Smooth muscle cell (in vitro differentiated cells): ENCODE measurements around the gene YWHAQ. TPM values are rescaled to one million over a fixed set of nuclear protein-coding genes. Genes with fewer than 3 reads are reported as not detected.

Experiments used
- DNase-seq: peaks from one replicate; lab custom pipeline; 2025; ENCODE audit not compliant: unreplicated experiment; lab: John Stamatoyannopoulos, UW
- H2AFZ ChIP-seq: fragments of 200-600 bp; sonication (generic); 2 replicates; pipeline ENCODE4 v1.6.0; 2016; ENCODE audit warnings: antibody characterized with exemption, low read depth, mild to moderate bottlenecking
- H3F3A ChIP-seq: fragments of 200-600 bp; sonication (generic); 2 replicates; pipeline ENCODE4 v1.6.0; 2017; ENCODE audit warnings: antibody characterized with exemption, low read depth
- H3K27ac ChIP-seq: fragments of 200-600 bp; sonication (generic); 2 replicates; pipeline ENCODE4 v1.5.1; 2016; ENCODE audit warnings: low read depth, mild to moderate bottlenecking
- H3K27me3 ChIP-seq: fragments of 200-600 bp; sonication (generic); 2 replicates; pipeline ENCODE4 v1.6.1; 2016; ENCODE audit warnings: low read depth, mild to moderate bottlenecking
- H3K36me3 ChIP-seq: fragments of 200-600 bp; sonication (generic); 2 replicates; pipeline ENCODE4 v1.5.1; 2016; ENCODE audit warnings: low read depth
- H3K4me1 ChIP-seq: fragments of 200-600 bp; sonication (generic); 2 replicates; pipeline ENCODE4 v1.5.1; 2016; ENCODE audit warnings: low read depth
- H3K4me2 ChIP-seq: fragments of 200-600 bp; sonication (generic); 2 replicates; pipeline ENCODE4 v1.6.0; 2016; ENCODE audit warnings: mild to moderate bottlenecking
- H3K4me3 ChIP-seq: fragments of 200-600 bp; sonication (generic); 2 replicates; pipeline ENCODE4 v1.5.1; 2016; ENCODE audit warnings: mild to moderate bottlenecking
- H3K79me2 ChIP-seq: fragments of 200-600 bp; sonication (generic); 2 replicates; pipeline ENCODE4 v1.6.0; 2016; ENCODE audit warnings: low read depth, mild to moderate bottlenecking
- H3K9ac ChIP-seq: fragments of 200-600 bp; sonication (generic); 2 replicates; pipeline ENCODE4 v1.6.0; 2016; ENCODE audit warnings: low read depth
- H3K9me3 ChIP-seq: fragments of 200-600 bp; sonication (generic); replicated peaks from 2 replicates; pipeline ENCODE4 v1.5.1; 2016; ENCODE audit warnings: low read depth
- H4K20me1 ChIP-seq: fragments of 200-600 bp; sonication (generic); 2 replicates; pipeline ENCODE4 v1.6.0; 2016; ENCODE audit warnings: low read depth
- CTCF ChIP-seq: fragments of 200-600 bp; sonication (generic); IDR thresholded peaks from 2 replicates; pipeline ENCODE4 v1.5.1; 2017; ENCODE audit warnings: borderline replicate concordance, mild to moderate bottlenecking, antibody characterized with exemption; ENCODE audit not compliant: insufficient read depth, poor library complexity, severe bottlenecking
- WGBS: methylation state at CpG from one replicate; pipeline ENCODE4 v1.1.7; 2016; ENCODE audit warnings: low lambda C conversion rate; 5-methylcytosine and 5-hydroxymethylcytosine counted together
- polyA plus RNA-seq: library from polyadenylated mRNA; unstranded; fragments of >200 nt; fragmentation: Nextera tagmentation; extraction: Ambion mirVana; gene quantifications from 2 replicates; pipeline ENCODE4 v1.2.1, GENCODE V29; 2016
- total RNA-seq: library from RNA; depleted of rRNA; stranded (reverse); fragments of >200 nt; gene quantifications from 2 replicates; pipeline ENCODE4 v1.2.3, GENCODE V29; 2014

YWHAQ gene
- total and polyA plus RNA-seq, 2 experiments from 2014 or later: 300 to 417 TPM

DNA sequence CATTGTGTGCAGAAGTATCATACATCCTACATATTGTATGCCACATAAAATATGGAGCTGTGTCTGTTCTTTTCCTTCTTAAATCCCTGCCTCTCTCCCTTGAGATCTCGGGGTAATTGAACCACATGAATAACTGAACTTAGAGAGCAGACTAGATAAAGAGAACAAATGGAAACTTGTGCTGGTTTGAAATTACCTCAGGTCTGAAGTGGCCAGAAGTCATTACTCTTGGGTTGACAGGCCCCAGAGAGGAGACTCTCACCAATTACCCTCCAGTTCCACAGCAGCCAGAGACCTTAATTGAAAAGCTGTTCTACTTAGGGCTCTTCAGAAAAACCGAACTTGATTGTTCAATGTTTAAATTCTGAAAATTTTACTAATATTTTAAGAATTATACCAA, 70.2 kb downstream of the YWHAQ start:
- no peak overlapping the region for H3K4me2 ChIP-seq
- no peak overlapping the region for H3K9ac ChIP-seq
- TF ChIP-seq CTCF: no peak
- no peak for DNase-seq
- H3K27ac ChIP-seq: no peak overlapping the region
- H3K4me1 ChIP-seq: peaks cover 4% of the 10 kb centered on the region
- no peaks in the 10 kb centered on the region for H3K9me3 ChIP-seq
- H3K79me2 ChIP-seq: peaks cover 9% of the 10 kb centered on the region
- no peaks in the 10 kb centered on the region for H3K36me3 ChIP-seq
- 77% methylated on average over 2 of the region's 2 CpGs for WGBS
- no peak overlapping the region for H2AFZ ChIP-seq
- H4K20me1 ChIP-seq: no peaks in the 10 kb centered on the region
- no peaks in the 10 kb centered on the region for H3K27me3 ChIP-seq
- H3K4me3 ChIP-seq: no peak overlapping the region
- H3F3A ChIP-seq: no peaks in the 10 kb centered on the region

- H3K9ac ChIP-seq: no peak overlapping the region
- DNase-seq: no peak
- H3F3A ChIP-seq: peaks cover 15% of the 10 kb centered on the region
- H3K4me1 ChIP-seq: peaks cover 11% of the 10 kb centered on the region
- H3K4me3 ChIP-seq: no peak overlapping the region
- H3K36me3 ChIP-seq: no peaks in the 10 kb centered on the region
- peaks cover 16% of the 10 kb centered on the region for H3K79me2 ChIP-seq
- H4K20me1 ChIP-seq: peaks cover 6% of the 10 kb centered on the region
- no peaks in the 10 kb centered on the region for H3K9me3 ChIP-seq
- no peaks in the 10 kb centered on the region for H3K27me3 ChIP-seq
- H3K27ac ChIP-seq: peak overlapping the region; percentile 63
- TF ChIP-seq CTCF: no peak
- 92% methylated on average over 1 of the region's 1 CpG for WGBS
- H3K4me2 ChIP-seq: no peak overlapping the region
- no peak overlapping the region for H2AFZ ChIP-seq
These were observed 71.8 kb downstream of the YWHAQ start for GRCh38 chr2:9558948-9559381.

DNA sequence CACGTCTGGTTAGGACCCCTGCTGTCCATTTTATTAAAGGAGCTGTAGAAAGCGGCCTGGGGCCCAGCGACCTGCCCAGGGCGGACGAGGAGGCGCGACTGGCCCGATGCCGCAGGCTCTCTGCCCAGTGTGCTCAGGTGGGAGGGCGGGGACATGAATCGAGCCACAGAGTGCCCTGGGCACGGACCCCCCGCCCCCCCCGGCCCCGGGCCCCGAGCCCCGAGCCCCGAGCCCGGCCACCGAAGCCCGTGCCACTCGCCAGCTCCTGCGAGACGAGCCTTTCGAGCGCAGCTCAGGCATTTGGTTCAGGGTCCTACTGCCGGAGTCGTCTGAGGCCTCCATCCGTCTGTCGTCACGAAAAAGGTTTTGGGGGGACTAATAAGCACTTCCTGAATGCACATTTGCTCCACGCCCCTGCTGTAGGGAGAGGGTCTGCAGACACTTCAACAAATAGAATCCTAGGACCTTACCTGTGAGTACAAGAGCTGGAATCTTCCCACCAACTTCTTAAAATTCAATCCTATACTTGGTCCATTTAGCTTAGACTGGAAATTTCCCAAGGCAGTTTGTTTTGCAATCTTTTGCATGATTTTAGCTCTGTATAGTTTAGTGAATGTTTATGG, 74.6 kb downstream of the YWHAQ start:
- Histone ChIP-seq H3F3A (peaks cover 15% of the 10 kb centered on the region), H3K4me2 (peak overlapping the region; percentile 96), H3K9ac (peak overlapping the region; percentile 93), H3K27ac (peak overlapping the region; percentile 94), H3K4me1 (peaks cover 29% of the 10 kb centered on the region), H2AFZ (peak overlapping the region; percentile 42), H3K9me3 (no peaks in the 10 kb centered on the region), H3K36me3 (no peaks in the 10 kb centered on the region), H3K4me3 (peak overlapping the region; percentile 91), H3K27me3 (no peaks in the 10 kb centered on the region), H3K79me2 (peaks cover 41% of the 10 kb centered on the region), H4K20me1 (peaks cover 31% of the 10 kb centered on the region)
- WGBS: under 1% methylated on average over 23 of the region's 32 CpGs
- TF ChIP-seq CTCF: no peak
- DNase-seq: no peak
